ENCODE results near the gene TIMP4.

Gene TIMP4

GRCh38 chr3:12143949-12144504 lies 14.7 kb downstream of the TIMP4 start:
- no peak for FAIRE-seq

- FAIRE-seq: no peak
Measured at GRCh38 chr3:12142476-12142875, 16.2 kb downstream of the TIMP4 start.

GRCh38 chr3:12141350-12141749 lies 17.4 kb downstream of the TIMP4 start:
- no peak for FAIRE-seq

- FAIRE-seq: no peak
Measured at GRCh38 chr3:12139111-12139511, 19.6 kb downstream of the TIMP4 start.

- FAIRE-seq: no peak
Measured at GRCh38 chr3:12138044-12138443, 20.7 kb downstream of the TIMP4 start.

- FAIRE-seq: no peak
Measured at GRCh38 chr3:12136371-12136770, 22.3 kb downstream of the TIMP4 start.

GRCh38 chr3:12135029-12135657 lies 23.6 kb downstream of the TIMP4 start:
- FAIRE-seq: no peak

GRCh38 chr3:12132881-12133280 lies 25.8 kb downstream of the TIMP4 start:
- no peak for FAIRE-seq

GRCh38 chr3:12131351-12132090 lies 27.2 kb downstream of the TIMP4 start:
- no peak for FAIRE-seq

- FAIRE-seq: no peak
Measured at GRCh38 chr3:12127391-12127790, 31.3 kb downstream of the TIMP4 start.

- no peak for FAIRE-seq
Measured at GRCh38 chr3:12125772-12126171, 32.9 kb downstream of the TIMP4 start.

GRCh38 chr3:12121466-12121865 lies 37.2 kb downstream of the TIMP4 start:
- FAIRE-seq: no peak

GRCh38 chr3:12120374-12121140 lies 38.2 kb downstream of the TIMP4 start:
- no peak for FAIRE-seq

- FAIRE-seq: no peak
Measured at GRCh38 chr3:12117473-12117872, 41.2 kb downstream of the TIMP4 start.

GRCh38 chr3:12116870-12117269 lies 41.8 kb downstream of the TIMP4 start:
- FAIRE-seq: no peak

GRCh38 chr3:12115849-12116248 lies 42.9 kb downstream of the TIMP4 start:
- no peak for FAIRE-seq

- FAIRE-seq: no peak
Measured at GRCh38 chr3:12115104-12115503, 43.6 kb downstream of the TIMP4 start.

GRCh38 chr3:12114251-12114650 lies 44.5 kb downstream of the TIMP4 start:
- FAIRE-seq: no peak

GRCh38 chr3:12107071-12107713 lies 51.5 kb downstream of the TIMP4 start:
- no peak for FAIRE-seq

All from TTC549 (cell line).